HG03025 (cell line): Measurements from ENCODE around the gene SERHL2.
"Not testable (repeated sequence)": the region's sequence is repeated elsewhere in the genome, so short reads cannot be mapped to it uniquely, and the experiment has no call there.

Source experiments
- ATAC-seq: cut with Tn5 transposase; IDR thresholded peaks from one replicate; pipeline ENCODE4 v1.9.1; 2021; ENCODE audit warnings: mild to moderate bottlenecking, moderate library complexity; ENCODE audit not compliant: unreplicated experiment, low FRiP score

Gene SERHL2

DNA sequence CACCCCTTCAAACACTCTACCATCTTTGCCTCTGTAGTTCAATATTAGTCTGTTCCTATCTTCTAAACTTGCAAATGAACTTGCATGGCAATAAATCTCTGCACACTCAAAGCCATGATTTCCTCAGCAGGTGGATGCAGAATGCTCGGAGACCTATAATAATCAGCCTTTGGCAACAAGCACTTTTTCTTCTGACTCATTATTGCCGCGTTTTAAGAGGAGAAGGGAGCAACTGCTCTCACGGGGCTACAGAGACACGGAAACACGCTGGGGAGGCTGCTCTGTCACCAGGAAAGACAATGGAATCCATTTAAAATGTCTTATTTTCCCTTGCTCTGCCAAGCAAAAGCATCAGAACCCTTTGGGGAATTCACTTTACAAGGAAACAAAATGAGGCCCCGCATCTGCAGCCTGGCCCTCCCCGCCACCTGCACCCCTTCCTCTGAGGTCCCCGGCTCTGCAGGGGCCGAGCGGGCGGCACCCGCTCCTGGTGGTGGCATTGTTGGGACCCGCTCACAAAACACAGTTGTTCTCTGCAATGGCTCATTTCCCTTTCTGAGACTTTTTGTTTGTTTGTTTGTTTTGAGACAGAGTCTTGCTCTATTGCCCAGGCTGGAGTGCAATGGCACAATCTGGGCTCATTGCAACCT is 18.5 kb upstream of the SERHL2 start:
- not testable (repeated sequence) for ATAC-seq

DNA sequence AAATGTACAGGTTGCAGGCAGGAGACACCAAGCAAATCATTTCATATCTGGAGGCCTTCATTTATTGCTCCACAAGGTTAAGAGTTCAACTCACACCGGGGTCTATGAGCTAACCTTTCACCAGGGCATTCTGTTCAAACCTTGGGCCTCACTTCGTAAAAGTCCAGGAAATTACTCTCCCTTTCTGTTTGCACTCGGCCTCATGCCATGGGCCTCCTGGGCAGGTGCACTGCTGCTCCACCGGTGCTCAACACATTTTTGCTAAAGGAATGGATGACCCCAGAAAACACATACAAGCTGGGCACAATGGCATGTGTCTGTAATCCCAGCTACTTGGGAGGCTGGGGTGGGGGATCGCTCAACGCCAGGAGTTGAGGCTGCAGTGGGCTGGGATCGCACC is 17.6 kb upstream of the SERHL2 start:
- ATAC-seq = no peak

DNA sequence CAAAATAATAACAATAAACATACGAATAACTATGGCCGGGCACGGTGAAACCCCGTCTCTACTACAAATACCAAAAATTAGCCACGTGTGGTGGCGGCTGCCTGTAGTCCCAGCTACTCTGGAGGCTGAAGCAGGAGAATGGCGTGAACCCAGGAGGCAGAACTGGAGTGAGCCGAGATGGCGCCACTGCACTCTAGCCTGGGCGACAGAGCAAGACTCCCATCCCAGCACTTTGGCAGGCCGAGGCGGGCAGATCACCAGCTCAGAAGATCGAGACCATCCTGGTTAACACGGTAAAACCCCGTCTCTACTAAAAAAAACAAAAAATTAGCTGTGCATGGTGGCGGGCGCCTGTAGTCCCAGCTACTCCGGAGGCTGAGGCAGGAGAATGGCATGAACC is 17.1 kb upstream of the SERHL2 start:
- not testable (repeated sequence) for ATAC-seq

DNA sequence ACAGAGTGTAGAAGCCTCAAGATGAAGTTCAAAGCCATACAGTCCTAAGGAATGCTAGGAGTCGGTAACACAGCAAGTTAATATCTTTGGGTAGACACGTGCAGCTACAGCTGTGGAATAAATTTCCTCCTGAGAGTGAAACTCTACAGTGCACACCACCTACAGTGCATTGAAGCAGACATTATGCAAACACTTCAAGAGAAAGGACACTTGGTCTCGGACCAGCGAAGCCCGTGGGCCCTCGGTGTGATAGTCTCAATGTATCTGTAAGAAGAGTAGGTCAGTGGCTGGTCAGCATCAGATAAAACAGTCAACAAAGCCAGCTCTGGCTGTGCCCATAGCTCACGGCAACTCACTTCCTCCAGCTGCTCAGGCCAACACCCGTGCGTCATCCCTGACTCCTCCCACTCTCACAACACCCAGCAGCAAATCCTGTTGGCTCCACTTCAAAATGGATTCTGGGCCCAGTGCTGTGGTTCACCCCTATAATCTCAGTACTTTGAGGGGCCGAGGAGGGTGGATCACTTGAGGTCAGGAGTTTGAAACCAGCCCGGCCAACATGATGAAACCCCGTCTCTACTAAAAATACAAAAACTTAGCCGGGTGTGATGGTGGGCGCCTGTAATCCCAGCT is 16.4 kb upstream of the SERHL2 start:
- ATAC-seq = not testable (repeated sequence)

DNA sequence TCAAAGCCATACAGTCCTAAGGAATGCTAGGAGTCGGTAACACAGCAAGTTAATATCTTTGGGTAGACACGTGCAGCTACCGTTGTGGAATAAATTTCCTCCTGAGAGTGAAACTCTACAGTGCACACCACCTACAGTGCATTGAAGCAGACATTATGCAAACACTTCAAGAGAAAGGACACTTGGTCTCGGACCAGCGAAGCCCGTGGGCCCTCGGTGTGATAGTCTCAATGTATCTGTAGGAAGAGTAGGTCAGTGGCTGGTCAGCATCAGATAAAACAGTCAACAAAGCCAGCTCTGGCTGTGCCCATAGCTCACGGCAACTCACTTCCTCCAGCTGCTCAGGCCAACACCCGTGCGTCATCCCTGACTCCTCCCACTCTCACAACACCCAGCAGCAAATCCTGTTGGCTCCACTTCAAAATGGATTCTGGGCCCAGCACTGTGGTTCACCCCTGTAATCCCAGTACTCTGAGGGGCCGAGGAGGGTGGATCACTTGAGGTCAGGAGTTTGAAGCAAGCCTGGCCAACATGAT is 14.5 kb upstream of the SERHL2 start:
- ATAC-seq = not testable (repeated sequence)

DNA sequence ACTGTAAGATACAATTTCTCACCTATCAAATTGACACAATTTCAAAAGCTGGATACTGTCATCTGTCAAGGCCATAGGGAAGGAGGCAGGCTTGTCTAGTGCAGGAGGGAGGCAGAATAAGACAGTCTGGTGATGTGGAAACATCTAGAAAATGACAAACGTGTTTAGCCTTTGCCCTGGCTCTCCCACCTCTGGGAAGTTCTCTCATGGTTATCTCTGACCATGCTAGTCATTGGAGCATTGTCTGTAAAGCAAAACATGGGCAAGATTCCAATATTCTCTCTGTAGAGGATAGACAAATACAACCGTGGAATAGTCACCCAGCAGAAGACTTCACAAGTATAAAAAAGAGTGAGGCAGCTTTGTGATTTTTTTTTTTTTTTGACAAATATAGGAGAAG is 9.1 kb upstream of the SERHL2 start:
- no peak for ATAC-seq

DNA sequence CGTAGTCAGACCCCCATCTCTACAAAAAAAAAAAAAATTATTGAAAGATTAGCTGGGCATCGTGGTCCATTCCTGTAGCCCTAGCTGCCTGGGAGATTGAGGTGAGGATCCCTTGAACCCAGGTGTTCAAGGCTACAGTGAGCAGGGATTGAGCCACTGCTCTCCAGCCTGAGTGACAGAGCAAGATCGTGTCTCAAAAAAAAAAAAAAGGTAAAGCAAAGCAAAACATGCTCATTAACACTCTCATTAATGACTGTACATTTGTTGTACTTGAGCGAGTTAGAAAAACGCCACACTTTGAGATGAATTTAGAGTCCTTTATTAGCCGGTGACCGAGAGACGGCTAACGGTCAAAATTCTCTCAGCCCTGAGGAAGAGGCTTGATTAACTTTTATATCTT is 6.2 kb upstream of the SERHL2 start:
- no peak for ATAC-seq

DNA sequence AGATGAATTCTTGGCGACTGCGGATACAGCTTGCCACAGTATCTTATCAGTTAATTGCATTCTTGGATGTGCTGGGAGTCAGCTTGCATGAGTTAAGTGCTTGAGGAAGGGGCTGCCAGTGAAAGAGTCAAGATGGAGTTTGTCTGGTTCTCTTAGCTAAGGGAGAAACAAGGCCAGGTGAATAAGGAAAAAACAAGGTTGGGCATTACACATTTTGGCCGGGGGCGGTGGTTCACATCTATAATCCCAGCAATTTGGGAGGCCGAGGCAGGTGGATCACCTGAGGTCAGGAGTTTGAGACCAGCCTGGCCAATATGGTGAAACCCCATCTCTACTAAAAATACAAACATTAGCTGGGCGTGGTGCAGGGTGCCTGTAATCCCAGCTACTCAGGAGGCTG is 5.6 kb upstream of the SERHL2 start:
- ATAC-seq = not testable (repeated sequence)

DNA sequence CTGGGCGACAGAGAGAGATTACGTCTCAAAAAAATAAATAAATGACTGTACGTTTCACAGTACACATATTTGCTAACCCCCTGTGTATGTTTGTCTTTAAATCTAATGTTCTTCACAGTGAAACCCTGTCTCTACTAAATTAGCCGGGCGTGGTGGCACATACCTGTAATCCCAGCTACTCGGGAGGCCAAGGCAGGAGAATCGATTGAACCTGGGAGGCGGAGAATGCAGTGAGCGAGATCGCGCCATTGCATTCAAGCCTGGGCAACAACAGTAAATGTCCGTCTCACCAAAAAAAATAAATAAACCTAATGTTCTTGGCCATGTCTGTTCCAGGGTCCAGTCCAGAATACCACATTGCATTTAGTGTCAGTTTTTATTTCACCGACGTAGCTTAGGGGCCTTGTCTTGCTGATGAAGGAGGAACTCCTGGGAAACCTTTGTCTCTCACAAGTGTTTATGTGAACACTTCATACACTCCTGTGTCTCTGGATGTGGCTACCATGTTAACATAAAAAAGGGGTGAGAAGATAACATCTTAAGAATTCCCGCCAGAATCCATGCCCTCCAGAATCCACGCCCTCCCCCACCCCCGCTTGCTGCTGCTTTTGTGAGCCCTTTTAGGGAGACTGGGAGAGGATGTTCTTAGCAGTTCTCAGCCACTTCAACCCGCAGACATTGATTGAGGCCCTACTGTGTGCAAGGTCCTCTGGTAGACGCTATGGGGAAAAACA is 5.0 kb upstream of the SERHL2 start:
- no peak for ATAC-seq

DNA sequence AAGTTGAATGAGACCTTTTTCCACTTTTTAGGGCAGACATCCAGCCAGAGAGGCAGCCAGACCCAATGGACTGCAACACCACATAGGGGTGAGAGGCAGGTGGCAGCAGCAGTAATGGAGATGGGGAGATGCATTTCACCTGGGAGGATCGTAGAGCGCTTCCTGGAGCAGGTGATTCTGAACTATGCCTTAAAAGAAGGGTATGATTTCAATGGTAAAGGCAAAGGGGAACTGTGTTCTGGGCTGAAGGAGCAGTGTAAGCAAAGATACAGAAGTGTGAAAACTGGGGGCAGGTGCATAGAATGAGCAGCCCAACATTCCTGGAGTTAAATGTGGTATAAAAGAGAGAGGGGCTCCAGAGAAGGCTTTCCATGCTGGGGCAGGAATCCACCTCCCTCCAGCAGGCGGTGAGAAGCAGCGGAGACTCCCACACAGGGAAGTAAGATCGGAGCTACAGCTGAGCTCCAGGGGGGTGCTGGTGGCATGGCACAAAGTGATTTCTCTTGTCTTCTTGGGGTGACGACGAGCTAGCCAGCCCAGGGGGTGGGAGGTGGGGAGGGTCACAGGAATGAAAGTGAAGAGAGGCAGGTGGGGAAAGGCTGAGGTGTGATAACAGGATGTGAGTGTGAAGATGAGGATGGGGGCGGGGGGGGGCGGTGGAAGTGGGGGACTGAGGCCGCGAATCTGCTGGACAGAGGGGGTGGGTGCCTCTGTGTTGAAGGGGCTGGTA is 4.3 kb upstream of the SERHL2 start:
- ATAC-seq = no peak

DNA sequence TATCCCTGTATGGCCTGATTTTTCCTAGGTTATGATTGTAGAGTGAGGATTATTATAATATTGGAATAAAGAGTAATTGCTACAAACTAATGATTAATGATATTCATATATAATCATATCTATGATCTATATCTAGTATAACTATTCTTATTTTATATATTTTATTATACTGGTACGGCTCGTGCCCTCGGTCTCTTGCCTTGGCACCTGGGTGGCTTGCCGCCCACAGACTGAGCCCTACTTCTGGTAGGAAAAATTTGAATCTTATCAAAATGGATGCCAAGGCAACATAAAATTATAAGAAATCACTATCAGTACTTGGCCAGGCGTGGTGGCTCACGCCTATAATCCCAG is 1.5 kb upstream of the SERHL2 start:
- ATAC-seq = not testable (repeated sequence)

DNA sequence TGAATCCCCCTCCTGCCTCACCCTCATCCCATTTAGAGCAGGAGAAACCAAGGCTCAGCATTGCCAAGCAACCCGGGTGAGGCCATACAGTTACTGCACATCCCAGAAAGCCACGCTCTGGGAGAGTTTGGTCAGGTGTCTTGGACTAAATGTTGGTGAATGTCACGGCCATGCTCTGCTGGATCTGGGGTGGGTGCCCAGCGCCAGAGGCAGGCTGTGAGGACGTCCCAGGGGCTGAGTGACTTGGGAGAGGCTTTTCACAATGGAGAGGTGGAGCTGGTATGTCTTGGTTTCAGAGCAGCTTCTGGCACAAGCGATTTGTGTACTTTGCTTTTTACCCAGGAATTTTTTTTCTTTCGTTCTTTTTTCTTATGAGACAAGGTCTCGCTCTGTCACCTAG is 6.6 kb downstream of the SERHL2 start:
- ATAC-seq = no peak

DNA sequence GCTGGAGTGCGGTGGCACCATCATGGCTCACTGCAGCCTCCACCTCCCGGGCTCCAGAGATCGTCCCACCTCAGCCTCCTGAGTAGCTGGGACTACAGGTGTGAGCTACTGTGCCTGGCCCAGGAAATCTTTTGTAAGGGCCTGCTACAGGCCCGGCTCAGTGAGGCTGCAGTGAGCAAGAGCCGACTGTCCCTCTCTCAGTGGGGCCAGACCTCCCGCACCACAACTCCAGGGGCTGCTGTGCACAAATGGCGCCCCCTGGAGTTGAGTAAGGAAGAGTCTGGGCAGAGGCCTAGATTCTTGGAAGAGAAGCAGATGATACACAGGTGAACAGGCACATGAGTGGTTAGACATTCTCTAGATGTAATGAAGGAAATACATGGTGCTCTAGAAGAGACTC is 7.0 kb downstream of the SERHL2 start:
- no peak for ATAC-seq

DNA sequence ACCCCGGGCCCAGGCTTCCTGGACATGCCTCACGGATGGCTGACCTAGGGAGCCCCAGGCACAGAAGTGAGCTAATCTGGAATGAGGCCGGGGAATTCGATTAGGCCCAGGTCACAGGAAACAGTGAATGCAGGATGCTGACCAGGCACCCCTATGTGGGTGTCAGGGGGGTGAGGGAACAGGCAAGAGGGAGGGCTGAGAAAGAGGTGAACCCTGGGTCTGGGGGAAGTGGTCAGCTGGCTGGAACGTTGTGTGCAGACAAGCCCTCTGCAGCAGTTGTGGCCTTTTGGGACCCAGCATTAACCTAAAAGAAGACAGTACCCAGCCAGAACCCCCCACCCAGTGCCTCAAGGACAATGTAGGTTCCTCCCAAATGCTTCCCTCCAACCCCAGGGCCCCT is 8.1 kb downstream of the SERHL2 start:
- ATAC-seq = no peak

DNA sequence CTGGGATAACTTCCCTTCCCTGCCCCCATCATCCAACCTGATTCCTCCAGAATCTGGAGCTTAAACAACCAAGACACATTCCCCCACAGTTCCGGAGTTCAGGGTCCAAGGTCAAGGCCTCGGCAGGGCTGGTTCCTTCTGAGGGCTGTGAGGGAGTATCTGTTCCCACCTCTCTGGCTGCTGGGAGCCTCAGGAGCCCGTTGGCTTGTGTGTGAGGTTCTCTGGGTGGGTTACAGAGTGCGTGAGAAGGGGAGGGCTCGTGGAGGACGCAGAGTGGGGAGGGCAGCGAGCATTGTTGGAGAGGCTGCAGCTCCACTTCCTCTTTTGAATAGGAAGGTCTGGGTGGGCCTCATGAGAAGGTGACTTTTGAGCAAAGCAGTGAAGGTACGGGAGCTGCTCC is 8.5 kb downstream of the SERHL2 start:
- ATAC-seq = no peak

DNA sequence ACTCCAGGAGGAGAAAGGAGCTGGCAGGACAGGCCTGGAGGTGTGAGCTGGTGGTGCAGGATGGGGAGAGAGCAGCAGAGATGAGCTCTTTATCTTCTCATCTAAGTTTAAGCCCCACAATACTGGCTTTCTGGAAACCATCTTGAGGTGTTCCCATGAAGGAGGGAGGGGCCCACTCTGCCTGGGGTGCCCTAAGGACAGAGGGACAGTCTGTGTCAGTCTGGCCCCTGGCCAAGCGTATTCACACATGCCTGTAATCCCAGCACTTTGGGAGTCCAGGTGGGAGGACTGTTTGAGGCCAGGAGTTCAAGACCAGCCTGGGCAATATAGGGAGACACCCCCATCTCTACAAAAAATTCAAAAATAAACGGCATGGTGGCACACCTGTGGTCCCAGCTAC is 8.9 kb downstream of the SERHL2 start:
- no peak for ATAC-seq

DNA sequence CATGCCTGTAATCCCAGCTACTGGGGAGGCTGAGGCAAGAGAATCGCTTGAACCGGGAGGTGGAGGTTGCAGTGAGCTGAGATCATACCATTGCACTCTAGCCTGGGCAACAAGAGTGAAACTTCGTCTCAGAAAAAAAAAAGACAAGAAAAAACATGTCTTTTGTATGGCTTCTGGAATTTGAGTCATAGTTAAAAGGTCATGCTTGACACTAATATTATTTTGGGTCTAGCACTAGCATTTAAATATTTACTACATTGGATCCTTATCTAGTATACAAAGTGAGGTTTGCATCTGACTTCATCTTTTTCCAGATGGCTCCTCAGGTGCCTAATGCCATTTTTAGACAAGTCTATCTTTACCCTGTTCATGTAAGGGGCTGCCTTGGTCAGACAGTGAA is 10.2 kb downstream of the SERHL2 start:
- ATAC-seq = not testable (repeated sequence)

DNA sequence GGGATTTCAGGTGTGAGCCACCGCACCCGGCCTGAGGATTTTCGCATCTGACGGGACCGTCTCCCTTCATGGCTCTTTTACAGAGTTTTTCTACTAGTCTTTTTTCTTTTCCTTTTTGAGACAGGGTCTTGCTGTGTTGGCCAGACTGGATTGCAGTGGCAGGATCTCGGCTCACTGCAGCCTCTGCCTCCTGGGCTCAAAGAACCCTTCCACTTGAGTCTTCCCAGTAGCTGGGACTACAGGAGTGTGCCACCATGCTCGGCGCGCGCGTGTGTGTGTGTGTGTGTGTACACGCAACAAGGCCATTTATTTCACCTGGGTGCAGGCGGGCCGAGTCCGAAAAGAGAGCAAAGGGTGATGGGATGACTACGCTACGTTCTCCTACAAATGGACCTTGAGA is 10.9 kb downstream of the SERHL2 start:
- no peak for ATAC-seq

DNA sequence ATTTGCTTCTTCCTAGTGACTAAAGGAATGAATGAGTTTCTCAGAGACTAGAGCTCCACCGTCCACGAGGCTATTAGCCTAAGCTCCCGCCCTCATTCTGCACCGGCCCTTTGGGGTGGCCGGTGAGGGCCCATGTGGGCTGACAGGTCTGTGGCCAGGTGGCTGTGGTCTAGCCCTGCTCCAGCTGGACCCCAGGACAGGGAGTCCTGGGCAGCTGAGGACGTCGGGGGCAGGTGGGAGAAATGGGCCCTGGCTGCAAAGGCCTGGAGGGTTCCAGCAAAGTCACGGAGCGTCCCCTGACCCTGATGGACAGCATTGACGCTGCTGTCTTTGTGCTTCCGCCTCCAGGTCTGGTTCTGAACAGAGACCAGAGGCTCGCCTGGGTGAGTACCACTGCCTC is 12.2 kb downstream of the SERHL2 start:
- no peak for ATAC-seq

DNA sequence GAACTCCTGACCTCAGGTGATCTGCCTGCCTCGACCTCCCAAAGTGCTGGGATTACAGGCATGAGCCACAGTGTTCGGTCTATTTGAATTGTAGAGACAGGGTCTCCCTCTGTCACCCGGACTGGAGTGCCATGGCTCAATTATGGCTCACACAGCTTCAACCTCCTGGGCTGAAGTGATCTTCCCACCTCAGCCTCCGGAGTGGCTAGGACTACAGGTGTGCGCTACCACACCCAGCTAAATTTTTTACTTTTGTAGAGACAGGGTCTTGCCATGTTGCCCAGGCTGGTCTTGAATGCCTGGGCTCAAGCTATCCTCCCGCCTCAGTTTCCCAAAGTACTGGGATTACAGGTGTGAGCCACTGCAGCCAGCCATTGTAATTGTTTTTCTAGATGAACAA is 14.2 kb downstream of the SERHL2 start:
- not testable (repeated sequence) for ATAC-seq

DNA sequence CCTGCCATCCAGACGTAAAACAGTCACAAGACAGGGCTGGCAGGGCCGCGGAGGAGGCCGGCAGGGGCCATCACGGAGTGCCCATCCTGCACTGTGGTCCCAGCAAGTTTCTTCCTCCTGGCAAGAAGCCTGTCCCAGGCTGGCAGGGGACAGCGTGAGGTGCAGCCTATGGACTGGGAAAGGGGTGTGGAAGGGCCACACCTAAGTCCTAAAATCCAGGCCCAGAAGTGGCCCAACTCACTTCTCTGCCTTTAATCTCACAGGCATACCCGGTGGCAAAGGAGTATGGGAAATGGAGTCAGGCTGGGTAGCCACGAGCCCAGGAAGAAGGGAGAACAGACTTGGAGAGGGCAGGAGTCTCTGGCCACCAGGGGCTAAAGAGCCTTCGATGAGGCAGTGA is 16.8 kb downstream of the SERHL2 start:
- not testable (repeated sequence) for ATAC-seq
